ENCODE data around the gene GRM7.

Gene GRM7

GRCh38 chr3:7713724-7714123 is 852.8 kb downstream of the GRM7 start:
- Histone ChIP-seq H3K9me3 (ENCODE audit: control extremely low read depth in 1 of 5, control insufficient read depth in 4 of 5, insufficient read depth in 2 of 5, low read depth in 1 of 5, low read length in 4 of 5) (no peaks in the 10 kb centered on the region), H3K27me3 (replicated peaks in 2 of 5; ENCODE audit: control insufficient read depth in 4 of 5, insufficient read depth in 5 of 5, low read length in 4 of 5) (no peaks in the 10 kb centered on the region), H3K27ac (ENCODE audit: insufficient read depth in 1 of 2, low read depth in 1 of 2, low read length in 2 of 2, poor library complexity in 1 of 2, severe bottlenecking in 2 of 2) (no peak overlapping the region), H3K4me1 (ENCODE audit: control extremely low read depth in 1 of 4, control insufficient read depth in 4 of 4, insufficient read depth in 4 of 4, low read length in 3 of 4) (peaks cover 0 to 11% (median 2%) of the 10 kb centered on the region in 4 experiments), H3K4me3 (ENCODE audit: control insufficient read depth in 1 of 7, extremely low read depth in 1 of 7, insufficient read depth in 4 of 7, low read depth in 2 of 7, low read length in 6 of 7) (no peak overlapping the region), H3K36me3 (ENCODE audit: control insufficient read depth in 4 of 4, insufficient read depth in 4 of 4, low read length in 3 of 4) (no peaks in the 10 kb centered on the region)
- POLR2A ChIA-PET: no interaction called here
- WGBS (ENCODE audit: insufficient coverage): 100% methylated on average over 1 of the region's 2 CpGs
- CTCF ChIA-PET: no interaction called here
- no peak for DNase-seq

GRCh38 chr3:7720649-7721297 is 859.9 kb downstream of the GRM7 start:
- Histone ChIP-seq H3K36me3 (ENCODE audit: control insufficient read depth in 4 of 4, insufficient read depth in 4 of 4, low read length in 3 of 4) (no peaks in the 10 kb centered on the region), H3K27ac (ENCODE audit: insufficient read depth in 1 of 2, low read depth in 1 of 2, low read length in 2 of 2, poor library complexity in 1 of 2, severe bottlenecking in 2 of 2) (no peak overlapping the region), H3K27me3 (replicated peaks in 2 of 5; ENCODE audit: control insufficient read depth in 4 of 5, insufficient read depth in 5 of 5, low read length in 4 of 5) (no peaks in the 10 kb centered on the region), H3K9me3 (ENCODE audit: control extremely low read depth in 1 of 5, control insufficient read depth in 4 of 5, insufficient read depth in 2 of 5, low read depth in 1 of 5, low read length in 4 of 5) (no peaks in the 10 kb centered on the region), H3K4me3 (ENCODE audit: control insufficient read depth in 1 of 7, extremely low read depth in 1 of 7, insufficient read depth in 4 of 7, low read depth in 2 of 7, low read length in 6 of 7) (no peak overlapping the region), H3K4me1 (ENCODE audit: control extremely low read depth in 1 of 4, control insufficient read depth in 4 of 4, insufficient read depth in 4 of 4, low read length in 3 of 4) (no peaks in the 10 kb centered on the region)
- POLR2A ChIA-PET: no interaction called here
- WGBS (ENCODE audit: insufficient coverage): 100% methylated on average over 1 of the region's 1 CpG
- DNase-seq: no peak
- CTCF ChIA-PET: no interaction called here

DNA sequence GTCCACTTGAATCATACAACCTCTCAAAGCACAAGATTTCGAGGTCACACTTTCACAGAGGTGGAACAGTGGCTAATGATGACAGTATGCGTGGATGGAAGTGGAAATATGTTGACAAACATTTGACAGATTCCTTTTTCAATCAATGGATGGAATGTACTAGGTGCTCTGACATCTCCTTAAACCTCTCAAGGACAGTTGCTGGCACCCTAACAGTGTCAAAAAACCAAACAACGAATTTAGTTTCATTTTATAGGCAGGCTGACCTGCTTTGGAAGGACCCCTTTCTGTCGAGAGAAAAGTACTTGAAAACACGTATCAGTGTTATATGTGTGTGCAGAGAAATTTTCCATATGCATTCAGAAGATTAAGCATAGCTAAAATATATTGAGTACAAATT is 861.0 kb downstream of the GRM7 start:
- no peaks in the 10 kb centered on the region for H3K27me3 ChIP-seq (replicated peaks in 2 of 5; ENCODE audit: control insufficient read depth in 4 of 5, insufficient read depth in 5 of 5, low read length in 4 of 5)
- CTCF ChIA-PET: no interaction called here
- no peaks in the 10 kb centered on the region for H3K4me1 ChIP-seq (ENCODE audit: control extremely low read depth in 1 of 4, control insufficient read depth in 4 of 4, insufficient read depth in 4 of 4, low read length in 3 of 4)
- H3K9me3 ChIP-seq (ENCODE audit: control extremely low read depth in 1 of 5, control insufficient read depth in 4 of 5, insufficient read depth in 2 of 5, low read depth in 1 of 5, low read length in 4 of 5): no peaks in the 10 kb centered on the region
- H3K36me3 ChIP-seq (ENCODE audit: control insufficient read depth in 4 of 4, insufficient read depth in 4 of 4, low read length in 3 of 4): no peaks in the 10 kb centered on the region
- DNase-seq: no peak
- POLR2A ChIA-PET: no interaction called here
- no peak overlapping the region for H3K27ac ChIP-seq (ENCODE audit: insufficient read depth in 1 of 2, low read depth in 1 of 2, low read length in 2 of 2, poor library complexity in 1 of 2, severe bottlenecking in 2 of 2)
- 100% methylated on average over 2 of the region's 5 CpGs for WGBS (ENCODE audit: insufficient coverage)
- H3K4me3 ChIP-seq (ENCODE audit: control insufficient read depth in 1 of 7, extremely low read depth in 1 of 7, insufficient read depth in 4 of 7, low read depth in 2 of 7, low read length in 6 of 7): no peak overlapping the region

- ChIA-PET CTCF (interaction anchor here (0.6 kb wide), 2 partner anchors 134 to 335 kb away, joined by 3 read pairs; no protein-coding TSS in a partner anchor), POLR2A (no interaction called here)
- Histone ChIP-seq H3K4me3 (ENCODE audit: control insufficient read depth in 1 of 7, extremely low read depth in 1 of 7, insufficient read depth in 4 of 7, low read depth in 2 of 7, low read length in 6 of 7) (no peak overlapping the region), H3K27ac (ENCODE audit: insufficient read depth in 1 of 2, low read depth in 1 of 2, low read length in 2 of 2, poor library complexity in 1 of 2, severe bottlenecking in 2 of 2) (no peak overlapping the region), H3K36me3 (ENCODE audit: control insufficient read depth in 4 of 4, insufficient read depth in 4 of 4, low read length in 3 of 4) (no peaks in the 10 kb centered on the region), H3K9me3 (ENCODE audit: control extremely low read depth in 1 of 5, control insufficient read depth in 4 of 5, insufficient read depth in 2 of 5, low read depth in 1 of 5, low read length in 4 of 5) (no peaks in the 10 kb centered on the region), H3K27me3 (replicated peaks in 2 of 5; ENCODE audit: control insufficient read depth in 4 of 5, insufficient read depth in 5 of 5, low read length in 4 of 5) (no peaks in the 10 kb centered on the region), H3K4me1 (ENCODE audit: control extremely low read depth in 1 of 4, control insufficient read depth in 4 of 4, insufficient read depth in 4 of 4, low read length in 3 of 4) (no peaks in the 10 kb centered on the region)
- no peak for DNase-seq
- WGBS (ENCODE audit: insufficient coverage): 100% methylated on average over 5 of the region's 7 CpGs
These were observed 867.9 kb downstream of the GRM7 start for GRCh38 chr3:7728566-7729519.

DNA sequence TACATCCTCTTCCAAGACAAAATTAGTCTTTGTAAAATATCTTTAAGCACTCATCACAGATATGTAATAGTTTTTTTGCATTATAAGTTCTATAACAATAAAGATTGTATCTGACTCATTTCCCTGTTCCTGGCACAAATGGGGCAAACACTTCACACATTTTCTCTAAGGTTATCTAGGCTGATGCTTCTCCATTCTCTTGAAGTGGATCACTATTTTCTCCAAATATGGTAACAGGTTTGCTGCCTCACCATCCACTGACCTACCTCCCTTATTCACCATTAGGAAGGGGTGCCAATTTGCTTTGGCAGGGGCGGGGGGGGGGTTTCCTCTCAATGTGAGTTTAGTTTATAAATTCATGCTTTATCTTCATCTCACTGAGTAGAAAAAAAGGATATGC is 873.0 kb downstream of the GRM7 start:
- no CpG with 5 or more reads among the region's 1 CpG for WGBS (ENCODE audit: insufficient coverage)
- ChIA-PET CTCF (no interaction called here), POLR2A (no interaction called here)
- H3K9me3 ChIP-seq (ENCODE audit: control extremely low read depth in 1 of 5, control insufficient read depth in 4 of 5, insufficient read depth in 2 of 5, low read depth in 1 of 5, low read length in 4 of 5): no peaks in the 10 kb centered on the region
- H3K27me3 ChIP-seq (replicated peaks in 2 of 5; ENCODE audit: control insufficient read depth in 4 of 5, insufficient read depth in 5 of 5, low read length in 4 of 5): no peaks in the 10 kb centered on the region
- DNase-seq: no peak
- no peaks in the 10 kb centered on the region for H3K4me1 ChIP-seq (ENCODE audit: control extremely low read depth in 1 of 4, control insufficient read depth in 4 of 4, insufficient read depth in 4 of 4, low read length in 3 of 4)
- H3K36me3 ChIP-seq (ENCODE audit: control insufficient read depth in 4 of 4, insufficient read depth in 4 of 4, low read length in 3 of 4): no peaks in the 10 kb centered on the region
- H3K27ac ChIP-seq (ENCODE audit: insufficient read depth in 1 of 2, low read depth in 1 of 2, low read length in 2 of 2, poor library complexity in 1 of 2, severe bottlenecking in 2 of 2): no peak overlapping the region
- H3K4me3 ChIP-seq (ENCODE audit: control insufficient read depth in 1 of 7, extremely low read depth in 1 of 7, insufficient read depth in 4 of 7, low read depth in 2 of 7, low read length in 6 of 7): no peak overlapping the region

GRCh38 chr3:7734456-7734855 is 873.5 kb downstream of the GRM7 start:
- POLR2A ChIA-PET: no interaction called here
- H3K4me1 ChIP-seq (ENCODE audit: control extremely low read depth in 1 of 4, control insufficient read depth in 4 of 4, insufficient read depth in 4 of 4, low read length in 3 of 4): no peaks in the 10 kb centered on the region
- DNase-seq: no peak
- H3K36me3 ChIP-seq (ENCODE audit: control insufficient read depth in 4 of 4, insufficient read depth in 4 of 4, low read length in 3 of 4): no peaks in the 10 kb centered on the region
- H3K27ac ChIP-seq (ENCODE audit: insufficient read depth in 1 of 2, low read depth in 1 of 2, low read length in 2 of 2, poor library complexity in 1 of 2, severe bottlenecking in 2 of 2): no peak overlapping the region
- CTCF ChIA-PET: no interaction called here
- H3K4me3 ChIP-seq (ENCODE audit: control insufficient read depth in 1 of 7, extremely low read depth in 1 of 7, insufficient read depth in 4 of 7, low read depth in 2 of 7, low read length in 6 of 7): no peak overlapping the region
- no peaks in the 10 kb centered on the region for H3K27me3 ChIP-seq (replicated peaks in 2 of 5; ENCODE audit: control insufficient read depth in 4 of 5, insufficient read depth in 5 of 5, low read length in 4 of 5)
- no peaks in the 10 kb centered on the region for H3K9me3 ChIP-seq (ENCODE audit: control extremely low read depth in 1 of 5, control insufficient read depth in 4 of 5, insufficient read depth in 2 of 5, low read depth in 1 of 5, low read length in 4 of 5)

- POLR2A ChIA-PET: no interaction called here
- H3K27ac ChIP-seq (ENCODE audit: insufficient read depth in 1 of 2, low read depth in 1 of 2, low read length in 2 of 2, poor library complexity in 1 of 2, severe bottlenecking in 2 of 2): no peak overlapping the region
- no peaks in the 10 kb centered on the region for H3K4me1 ChIP-seq (ENCODE audit: control extremely low read depth in 1 of 4, control insufficient read depth in 4 of 4, insufficient read depth in 4 of 4, low read length in 3 of 4)
- H3K9me3 ChIP-seq (ENCODE audit: control extremely low read depth in 1 of 5, control insufficient read depth in 4 of 5, insufficient read depth in 2 of 5, low read depth in 1 of 5, low read length in 4 of 5): no peaks in the 10 kb centered on the region
- WGBS (ENCODE audit: insufficient coverage): no CpG with 5 or more reads among the region's 1 CpG
- H3K4me3 ChIP-seq (ENCODE audit: control insufficient read depth in 1 of 7, extremely low read depth in 1 of 7, insufficient read depth in 4 of 7, low read depth in 2 of 7, low read length in 6 of 7): no peak overlapping the region
- no peaks in the 10 kb centered on the region for H3K27me3 ChIP-seq (replicated peaks in 2 of 5; ENCODE audit: control insufficient read depth in 4 of 5, insufficient read depth in 5 of 5, low read length in 4 of 5)
- CTCF ChIA-PET: no interaction called here
- H3K36me3 ChIP-seq (ENCODE audit: control insufficient read depth in 4 of 4, insufficient read depth in 4 of 4, low read length in 3 of 4): no peaks in the 10 kb centered on the region
- no peak for DNase-seq
These were observed 876.3 kb downstream of the GRM7 start for GRCh38 chr3:7737263-7737662.
